8988T (cell line): ENCODE measurements around the gene AGAP1.
"Not testable (repeated sequence)": the region's sequence is repeated elsewhere in the genome, so short reads cannot be mapped to it uniquely, and the experiment has no call there.

Experiments
- DNase-seq: peaks from one replicate; pipeline ENCODE4 v3.0.0; 2011

The AGAP1 gene

GRCh38 chr2:235596272-235596671, 102.4 kb downstream of the AGAP1 start:
- DNase-seq: no peak

DNA sequence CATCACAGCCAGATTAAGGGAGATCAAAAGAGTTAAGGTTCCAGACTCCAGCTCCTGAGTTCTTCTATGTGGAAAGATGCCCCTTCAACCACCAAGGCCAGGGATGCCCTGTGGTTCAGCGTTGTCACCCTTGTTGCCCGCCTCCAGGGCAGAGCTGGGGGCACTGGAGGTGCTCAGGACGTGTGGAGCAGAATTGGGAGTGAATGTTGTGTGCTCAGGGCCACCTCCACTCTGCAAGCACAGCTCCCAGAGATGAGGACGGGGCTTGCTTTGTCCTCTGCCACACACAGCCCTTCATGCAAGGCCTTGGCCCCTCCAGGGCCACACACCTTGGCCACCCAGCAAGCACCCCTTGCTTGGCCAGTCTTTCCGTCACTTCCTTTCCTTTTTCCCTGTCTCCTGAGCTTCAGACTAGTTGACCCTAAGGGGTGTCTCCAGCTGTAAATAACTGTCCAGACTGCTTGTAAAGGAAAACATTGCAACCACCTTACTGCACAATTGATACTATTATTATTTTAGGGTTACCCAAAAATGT, 103.3 kb downstream of the AGAP1 start:
- DNase-seq: no peak

GRCh38 chr2:235598026-235598425, 104.2 kb downstream of the AGAP1 start:
- no peak for DNase-seq

DNA sequence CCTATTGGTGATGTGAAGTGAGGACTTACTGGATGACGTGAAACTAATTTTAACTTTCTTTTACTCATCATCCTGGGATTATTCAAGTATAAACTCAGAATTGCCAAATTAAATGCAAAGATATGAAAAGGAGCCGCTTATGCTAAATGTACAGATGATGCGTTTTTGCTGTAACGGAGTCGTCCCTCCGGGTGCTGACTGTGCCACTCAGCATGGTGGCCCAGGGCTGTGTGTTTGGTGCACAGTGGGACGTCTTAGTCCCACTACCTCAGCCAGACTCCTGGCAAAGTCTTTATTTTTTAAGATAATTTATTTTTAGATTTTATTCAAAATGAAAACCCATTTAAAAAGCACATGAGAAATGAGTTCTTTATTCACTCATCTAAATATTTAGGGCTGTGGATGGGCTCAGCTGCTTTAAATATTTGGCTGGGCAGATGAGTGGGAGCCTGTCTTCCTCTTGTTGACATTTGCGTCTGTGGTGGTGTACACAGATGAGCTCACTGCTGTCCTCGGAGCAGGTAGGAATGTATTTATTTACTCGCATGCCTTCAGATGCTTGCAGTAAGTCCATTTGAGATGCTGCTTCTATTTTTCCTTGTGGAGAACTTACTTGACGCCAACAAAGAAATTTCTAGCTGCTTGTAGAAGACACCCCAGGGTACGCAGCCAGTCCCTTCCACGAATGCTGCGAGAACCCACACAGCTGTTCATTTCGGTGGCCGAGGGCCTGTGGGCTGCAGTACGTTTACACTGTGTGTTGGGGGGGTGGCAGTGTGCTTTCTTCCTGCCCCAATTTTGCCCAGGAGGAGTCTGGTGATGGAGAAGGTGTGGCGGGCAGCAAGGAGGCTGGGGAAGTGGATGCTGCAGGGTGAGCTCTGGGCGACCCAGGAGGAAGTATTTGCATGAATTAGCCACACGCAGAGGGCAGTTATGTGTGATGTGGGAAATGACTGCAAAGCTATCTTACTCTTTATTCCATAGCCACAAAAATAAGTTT, 105.0 kb downstream of the AGAP1 start:
- no peak for DNase-seq

DNA sequence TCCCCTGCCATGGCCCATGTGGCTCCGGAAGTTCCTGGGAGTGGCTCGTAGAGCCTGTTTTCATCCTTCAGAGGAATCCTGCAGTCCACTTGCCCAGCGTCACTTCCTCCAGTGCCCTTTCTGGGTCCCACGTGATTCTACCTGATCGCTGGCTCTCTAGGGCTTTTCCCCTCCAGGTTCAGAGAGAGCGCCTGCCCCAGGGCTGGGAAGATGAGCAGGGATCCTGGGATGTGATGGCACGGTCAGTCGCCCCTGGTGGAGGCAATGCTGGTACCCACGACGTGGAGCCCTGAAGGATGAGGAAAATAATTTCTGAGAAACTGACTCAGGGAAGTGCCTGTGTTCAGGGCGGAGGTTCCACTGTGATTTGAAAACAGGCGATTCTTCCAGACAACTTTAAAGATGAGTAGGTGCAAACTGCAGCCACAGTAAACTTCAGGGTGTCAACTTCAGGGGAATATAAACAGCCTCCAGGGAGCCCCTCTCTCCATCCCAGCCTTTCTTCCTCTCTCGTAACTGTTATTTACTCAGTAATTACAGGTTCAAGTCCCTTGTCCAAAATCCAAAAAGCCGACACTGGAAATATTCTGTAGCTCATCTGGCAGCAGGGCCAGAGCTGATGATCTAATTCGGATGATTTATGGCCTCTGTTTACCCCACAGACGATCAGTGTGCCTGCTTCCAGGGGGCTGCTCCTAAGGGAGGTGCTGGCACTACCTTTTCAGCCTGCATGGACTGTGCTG, 105.9 kb downstream of the AGAP1 start:
- no peak for DNase-seq

DNA sequence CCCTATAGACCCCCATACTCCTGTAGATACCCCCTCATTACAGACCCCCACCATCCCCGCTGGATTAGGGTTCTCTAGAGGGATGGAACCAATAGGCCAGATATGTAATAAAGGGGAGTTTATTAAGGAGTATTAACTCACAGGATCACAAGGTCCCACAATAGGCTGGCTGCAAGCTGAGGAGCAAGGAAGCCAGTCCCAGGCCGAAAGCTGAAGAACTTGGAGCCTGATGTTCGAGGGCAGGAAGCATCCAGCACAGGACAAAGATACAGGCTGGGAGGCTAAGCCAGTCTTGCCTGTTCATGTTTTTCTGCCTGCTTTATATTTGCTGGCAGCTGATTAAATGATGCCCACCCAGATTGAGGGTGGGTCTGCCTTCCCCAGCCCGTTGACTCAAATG, 106.6 kb downstream of the AGAP1 start:
- no peak for DNase-seq

GRCh38 chr2:235600926-235601325, 107.1 kb downstream of the AGAP1 start:
- DNase-seq: no peak

- no peak for DNase-seq
Measured at GRCh38 chr2:235601960-235602704, 108.3 kb downstream of the AGAP1 start.

DNA sequence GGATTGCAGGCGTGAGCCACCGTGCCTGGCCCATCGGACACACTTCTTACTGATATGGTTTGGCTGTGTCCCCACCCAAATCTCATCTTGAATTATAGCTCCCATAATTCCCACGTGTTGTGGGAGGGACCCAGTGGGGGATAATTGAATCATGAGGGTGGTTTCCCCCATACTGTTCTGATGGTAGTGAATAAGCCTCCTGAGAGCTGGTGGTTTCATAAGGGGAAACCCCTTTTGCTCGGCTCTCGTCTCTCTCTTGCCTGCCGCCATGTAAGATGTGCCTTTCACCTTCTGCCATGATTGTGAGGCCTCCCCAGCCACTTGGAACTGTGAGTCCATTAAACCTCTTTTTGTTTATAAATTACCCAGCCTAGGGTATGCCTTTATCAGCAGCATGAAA, 109.1 kb downstream of the AGAP1 start:
- not testable (repeated sequence) for DNase-seq

GRCh38 chr2:235603659-235604058, 109.8 kb downstream of the AGAP1 start:
- no peak for DNase-seq

DNA sequence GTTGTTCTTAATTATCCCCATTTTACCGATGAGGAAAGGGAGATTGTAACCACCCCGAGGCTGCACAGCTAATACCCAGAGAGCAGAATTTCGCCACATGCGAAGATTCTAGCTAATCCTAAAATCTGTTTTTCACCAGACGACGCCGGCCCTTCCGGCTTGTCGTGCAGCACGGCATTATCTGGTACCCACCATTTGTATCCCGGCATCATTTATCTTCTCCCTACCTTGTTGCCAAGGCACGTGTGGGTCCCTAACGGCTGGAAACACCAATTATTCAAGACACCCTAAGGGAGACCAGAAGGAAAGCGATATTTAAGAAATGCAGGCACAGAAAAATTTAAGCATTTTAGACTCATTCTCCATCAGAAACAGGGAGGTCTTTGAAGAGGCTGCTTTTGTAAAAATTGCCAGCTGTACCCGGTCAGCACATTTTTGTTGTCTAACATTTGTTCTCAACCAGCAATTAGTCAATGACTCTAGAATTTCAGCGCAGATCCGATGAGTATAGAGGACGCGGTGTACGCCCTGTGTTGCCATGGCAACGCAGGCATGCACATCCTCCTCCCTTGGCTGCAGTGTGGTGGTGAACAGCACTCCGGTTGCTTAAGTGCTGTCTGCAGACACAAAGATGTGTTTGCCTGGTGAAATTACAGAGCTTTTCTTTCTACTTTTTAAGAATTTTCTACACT, 111.6 kb downstream of the AGAP1 start:
- DNase-seq: no peak

DNA sequence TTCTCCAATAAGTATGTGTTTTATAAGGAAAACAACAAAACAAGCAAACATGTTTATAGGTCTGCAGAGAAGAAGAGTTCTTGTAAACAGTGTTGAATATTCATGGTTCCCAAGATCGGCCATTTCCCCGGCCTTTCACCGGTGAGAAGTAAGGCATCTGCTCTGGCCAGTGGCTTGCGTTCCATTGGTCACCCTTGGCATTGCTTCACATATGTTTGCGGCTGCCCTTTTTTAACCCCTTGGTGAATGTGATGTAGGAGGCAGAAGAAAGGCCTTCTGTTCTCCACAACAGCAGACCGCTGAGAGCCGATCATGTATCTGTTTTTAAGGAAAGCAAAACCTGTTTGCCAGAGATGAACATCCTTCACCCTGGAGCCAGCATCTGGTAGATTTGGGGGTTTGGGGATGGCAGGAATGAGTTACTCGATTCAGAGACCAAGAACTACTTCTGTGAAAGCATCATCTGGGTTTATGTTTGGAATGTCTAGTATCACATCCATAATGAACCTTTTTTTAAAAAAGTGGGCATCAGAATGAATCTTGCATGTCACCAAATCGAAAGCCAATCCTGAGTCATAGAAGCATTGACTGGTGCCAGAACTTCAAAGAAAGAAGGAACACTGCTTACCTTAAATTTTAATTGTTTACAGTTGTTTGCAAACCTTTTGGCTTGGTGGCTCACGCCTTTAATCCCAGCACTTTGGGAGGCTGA, 112.3 kb downstream of the AGAP1 start:
- DNase-seq: no peak

DNA sequence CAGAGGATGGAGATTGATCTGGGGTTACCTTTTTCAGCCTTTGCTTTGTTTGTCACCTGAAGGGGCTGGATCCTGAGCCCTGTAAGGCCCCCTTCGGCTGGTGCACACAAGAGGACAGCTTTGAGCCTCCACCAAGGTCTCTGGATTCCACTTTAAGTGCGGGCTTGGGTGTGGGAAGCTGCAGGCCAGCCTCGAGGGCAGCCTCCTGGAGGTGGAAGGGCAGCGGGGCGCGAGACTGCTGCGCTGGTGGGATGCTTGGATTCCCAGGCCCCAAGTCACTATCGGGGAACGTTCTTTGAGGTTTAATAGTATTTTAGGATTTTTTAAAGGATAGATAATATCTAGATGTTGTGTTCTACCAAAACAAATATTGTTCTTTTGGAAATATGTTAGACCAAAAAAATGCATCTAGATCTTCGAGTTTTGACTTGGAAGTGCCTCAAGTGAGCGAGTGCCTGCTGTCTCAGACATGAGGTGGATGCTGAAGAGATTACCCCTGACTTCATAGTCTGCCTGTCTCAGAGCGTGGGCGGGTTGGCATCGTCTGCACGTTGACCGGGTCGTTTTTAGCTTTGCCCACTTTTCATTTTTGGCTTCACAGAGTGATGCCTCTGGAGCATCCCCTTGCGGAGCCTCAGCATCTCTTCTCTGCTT, 113.8 kb downstream of the AGAP1 start:
- no peak for DNase-seq

DNA sequence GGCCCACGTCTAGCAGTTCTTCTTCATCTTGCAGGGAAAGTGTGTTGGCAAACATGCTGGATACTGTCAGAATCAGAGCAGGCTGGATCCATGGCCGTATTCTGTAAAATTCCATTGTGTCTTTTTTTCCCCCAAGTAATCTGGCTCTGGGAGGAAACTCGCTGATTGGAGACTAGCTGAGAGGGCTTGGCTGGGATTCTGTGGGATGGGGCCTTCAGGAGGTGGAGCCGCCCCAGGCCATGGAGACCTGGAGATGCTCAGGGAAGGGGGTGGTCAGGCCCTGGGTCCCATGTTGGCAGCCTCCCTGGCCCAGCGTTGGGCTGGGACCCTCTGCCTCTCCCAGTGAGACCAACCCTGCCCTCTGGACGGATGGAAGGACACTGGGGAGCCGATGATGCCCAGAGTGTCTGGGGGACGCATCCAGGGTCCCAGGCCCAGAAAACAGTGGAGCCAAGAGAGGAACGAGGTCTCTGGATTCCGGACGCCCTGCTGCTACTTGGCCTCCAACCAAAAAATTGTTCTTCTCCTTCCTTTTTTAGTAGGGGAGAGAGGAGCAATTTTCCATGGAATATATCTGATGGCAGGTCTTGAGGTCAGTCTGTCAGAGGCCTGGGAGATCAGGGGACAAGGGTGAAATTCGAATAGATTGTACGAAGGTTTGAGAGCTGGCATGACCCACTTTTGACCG, 114.5 kb downstream of the AGAP1 start:
- no peak for DNase-seq

DNA sequence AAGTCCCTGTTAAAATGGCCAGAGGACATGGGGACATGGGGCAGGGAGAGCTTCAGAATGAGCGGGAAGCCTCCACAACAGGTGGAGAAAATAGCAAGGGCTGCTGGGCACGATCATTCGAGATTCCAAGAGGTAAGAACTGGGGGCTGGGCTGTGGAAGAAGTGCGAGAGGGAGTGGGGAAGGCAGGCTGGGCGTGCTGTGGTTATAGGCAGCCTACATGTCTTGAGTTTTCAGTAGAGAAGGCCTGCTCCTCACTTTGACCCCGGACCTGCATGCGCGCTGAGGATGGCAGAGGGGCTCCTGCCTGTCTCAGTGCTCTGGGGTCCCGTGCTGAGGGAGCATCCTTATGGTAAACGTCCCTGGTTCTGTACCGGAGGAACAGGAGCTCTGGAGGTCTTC, 115.5 kb downstream of the AGAP1 start:
- no peak for DNase-seq

DNA sequence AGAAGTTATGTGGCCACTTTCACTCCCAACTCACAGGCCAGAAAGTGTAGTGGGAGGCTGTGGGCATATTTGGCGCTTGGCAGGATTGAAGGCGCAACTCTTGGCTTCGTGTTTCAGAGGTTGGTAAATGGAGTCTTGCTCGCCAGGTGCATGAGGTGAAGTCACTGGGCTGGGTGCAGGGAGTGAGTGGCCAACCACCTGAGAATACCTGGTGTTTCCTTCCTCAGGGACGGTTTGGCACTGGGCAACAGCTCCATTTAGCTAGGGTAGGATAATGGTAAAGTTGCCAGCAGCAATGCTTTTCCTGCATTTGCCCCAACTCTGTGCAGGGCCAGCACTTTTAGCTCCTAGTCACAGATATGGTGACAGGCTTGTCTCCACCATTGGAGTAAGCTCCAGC, 115.9 kb downstream of the AGAP1 start:
- DNase-seq: no peak

- DNase-seq: no peak
Measured at GRCh38 chr2:235610696-235611257, 116.9 kb downstream of the AGAP1 start.

DNA sequence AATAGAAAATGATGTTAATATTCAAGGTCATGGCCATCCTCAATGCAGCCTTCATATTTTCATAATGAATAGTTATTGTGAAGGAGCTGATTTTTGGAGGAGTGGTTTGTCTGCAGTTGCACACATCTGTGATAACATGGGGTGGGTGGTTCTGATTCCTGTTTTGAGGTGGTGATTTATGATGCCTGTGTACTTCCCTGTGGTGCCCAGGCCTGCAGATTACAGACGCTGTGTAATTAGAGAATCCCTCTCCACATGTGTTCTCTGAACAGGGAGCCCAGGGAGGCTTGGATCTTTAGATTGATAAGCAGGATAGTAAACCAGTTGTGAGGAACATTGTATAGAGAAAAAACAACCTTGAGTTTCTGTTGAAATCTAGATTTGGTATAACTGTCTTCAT, 117.5 kb downstream of the AGAP1 start:
- DNase-seq: no peak

- no peak for DNase-seq
Measured at GRCh38 chr2:235611756-235612155, 117.9 kb downstream of the AGAP1 start.
